Liver (tissue), 9 donors: ENCODE measurements around the gene AGPAT3. TPM values are rescaled to one million over a fixed set of nuclear protein-coding genes. Genes with fewer than 3 reads are reported as not detected.

ENCODE experiments used
- DNase-seq: peaks from one replicate; pipeline ENCODE4 v3.0.0-alpha.2; 2017; ENCODE audit warnings: low spot score
- H3K27ac ChIP-seq, 2 donors: one replicate each; pipeline ENCODE4 v1.7.0; 2013; ENCODE audit warnings: inconsistent platforms in 2 of 2, low read length in 2 of 2, control low read depth in 1 of 2, low read depth in 1 of 2, mild to moderate bottlenecking in 1 of 2
- H3K27me3 ChIP-seq, 4 donors: one replicate each; pipeline versions ENCODE4 v1.6.1 to v1.7.0; 2013; ENCODE audit warnings: low read length in 3 of 4, inconsistent platforms in 1 of 4, mild to moderate bottlenecking in 1 of 4, moderate library complexity in 1 of 4; ENCODE audit not compliant: control insufficient read depth in 4 of 4, insufficient read depth in 4 of 4
- H3K36me3 ChIP-seq, 4 donors: one replicate each; pipeline versions ENCODE4 v1.6.1 to v1.7.0; 2013; ENCODE audit warnings: low read length in 3 of 4, mild to moderate bottlenecking in 3 of 4, low read depth in 1 of 4, moderate library complexity in 1 of 4; ENCODE audit not compliant: control insufficient read depth in 4 of 4, insufficient read depth in 3 of 4
- H3K4me1 ChIP-seq, 4 donors: one replicate each; pipeline versions ENCODE4 v1.6.1 to v1.7.0; 2013; ENCODE audit warnings: low read length in 3 of 4, mild to moderate bottlenecking in 3 of 4, moderate library complexity in 1 of 4; ENCODE audit not compliant: control insufficient read depth in 4 of 4, insufficient read depth in 4 of 4
- H3K4me3 ChIP-seq, 3 donors: one replicate each; pipeline versions ENCODE4 v1.6.1 to v1.7.0; 2013; ENCODE audit warnings: low read length in 3 of 3, control low read depth in 1 of 3, low read depth in 1 of 3, mild to moderate bottlenecking in 1 of 3
- H3K9ac ChIP-seq, 2 donors: one replicate each; pipeline ENCODE4 v1.7.0; 2013; ENCODE audit warnings: low read length in 2 of 2, mild to moderate bottlenecking in 2 of 2, moderate library complexity in 2 of 2, control low read depth in 1 of 2, low read depth in 1 of 2
- H3K9me3 ChIP-seq, 4 donors: one replicate each; pipeline versions ENCODE4 v1.6.1 to v1.7.0; 2013; ENCODE audit warnings: low read length in 3 of 4; ENCODE audit not compliant: control insufficient read depth in 4 of 4
- ATF3 ChIP-seq: IDR thresholded peaks from 2 replicates; pipeline ENCODE4 v1.6.1; 2016; ENCODE audit warnings: antibody characterized with exemption
- FOXA1 ChIP-seq: IDR thresholded peaks from 2 replicates; pipeline ENCODE4 v1.6.1; 2016; ENCODE audit warnings: antibody characterized with exemption
- GABPA ChIP-seq, 2 donors: IDR thresholded peaks in 1 of 2; conservative IDR thresholded peaks in 1 of 2; 2 replicates each; pipeline ENCODE4 v1.6.1; 2016; ENCODE audit warnings: antibody characterized with exemption in 2 of 2, mild to moderate bottlenecking in 1 of 2, moderate library complexity in 1 of 2
- HNF4A ChIP-seq, 2 donors: conservative IDR thresholded peaks; 2 replicates each; pipeline ENCODE4 v1.6.1; 2016; ENCODE audit warnings: antibody characterized with exemption in 2 of 2, mild to moderate bottlenecking in 2 of 2
- HNF4G ChIP-seq: IDR thresholded peaks from 2 replicates; pipeline ENCODE4 v1.6.1; 2016; ENCODE audit warnings: antibody characterized with exemption
- JUND ChIP-seq, 2 donors: IDR thresholded peaks; 2 replicates each; pipeline ENCODE4 v1.6.1; 2016; ENCODE audit warnings: antibody characterized with exemption in 2 of 2
- MAX ChIP-seq: IDR thresholded peaks from 2 replicates; pipeline ENCODE4 v1.6.1; 2016; ENCODE audit warnings: antibody characterized with exemption
- NR2F2 ChIP-seq: IDR thresholded peaks from 2 replicates; pipeline ENCODE4 v1.6.1; 2016; ENCODE audit warnings: antibody characterized with exemption
- RAD21 ChIP-seq, 2 donors: IDR thresholded peaks; 2 replicates each; pipeline ENCODE4 v1.6.1; 2016; ENCODE audit warnings: antibody characterized with exemption in 2 of 2, mild to moderate bottlenecking in 2 of 2
- RXRA ChIP-seq, 2 donors: IDR thresholded peaks; 2 replicates each; pipeline ENCODE4 v1.6.1; 2017 to 2018; ENCODE audit warnings: antibody characterized with exemption in 2 of 2, mild to moderate bottlenecking in 1 of 2
- SP1 ChIP-seq: IDR thresholded peaks from 2 replicates; pipeline ENCODE4 v1.6.1; 2018; ENCODE audit warnings: antibody characterized with exemption, mild to moderate bottlenecking
- YY1 ChIP-seq: IDR thresholded peaks from 2 replicates; pipeline ENCODE4 v1.6.1; 2016; ENCODE audit warnings: antibody characterized with exemption, mild to moderate bottlenecking
- ZBTB33 ChIP-seq: IDR thresholded peaks from 2 replicates; pipeline ENCODE4 v1.6.1; 2016; ENCODE audit warnings: antibody characterized with exemption
- WGBS: extraction: QIAGEN DNeasy Blood & Tissue Kit; methylation state at CpG from one replicate; pipeline ENCODE4 v1.1.7; 2013; 5-methylcytosine and 5-hydroxymethylcytosine counted together
- polyA plus RNA-seq, 2 donors: library from polyadenylated mRNA; stranded (reverse) in 1 of 2; unstranded in 1 of 2; fragments of 200-250 nt in 1 of 2; fragments of >200 nt in 1 of 2; fragmentation: Nextera tagmentation in 1 of 2; extraction: Ambion mirVana in 1 of 2; gene quantifications; one replicate each; pipeline versions ENCODE4 v1.2.1 to v1.2.3, GENCODE V29; 2013 to 2015
- total RNA-seq, 2 donors: library from RNA; depleted of rRNA; stranded (reverse); fragments of >200 nt; gene quantifications; one replicate each; pipeline ENCODE4 v1.2.3, GENCODE V29; 2014
- TF ChIP-seq, protein P1 (sequence below): IDR thresholded peaks from 2 replicates; pipeline ENCODE4 v1.6.1; 2016; ENCODE audit warnings: antibody characterized with exemption, mild to moderate bottlenecking
- donor health status: healthy.
- donor health status: healthy.
- donor health status: healthy.
- donor health status: healthy.
- donor health status: healthy.

AGPAT3 gene
- total and polyA plus RNA-seq, 4 donors = 32.3 to 148 (median 59.8) TPM

DNA sequence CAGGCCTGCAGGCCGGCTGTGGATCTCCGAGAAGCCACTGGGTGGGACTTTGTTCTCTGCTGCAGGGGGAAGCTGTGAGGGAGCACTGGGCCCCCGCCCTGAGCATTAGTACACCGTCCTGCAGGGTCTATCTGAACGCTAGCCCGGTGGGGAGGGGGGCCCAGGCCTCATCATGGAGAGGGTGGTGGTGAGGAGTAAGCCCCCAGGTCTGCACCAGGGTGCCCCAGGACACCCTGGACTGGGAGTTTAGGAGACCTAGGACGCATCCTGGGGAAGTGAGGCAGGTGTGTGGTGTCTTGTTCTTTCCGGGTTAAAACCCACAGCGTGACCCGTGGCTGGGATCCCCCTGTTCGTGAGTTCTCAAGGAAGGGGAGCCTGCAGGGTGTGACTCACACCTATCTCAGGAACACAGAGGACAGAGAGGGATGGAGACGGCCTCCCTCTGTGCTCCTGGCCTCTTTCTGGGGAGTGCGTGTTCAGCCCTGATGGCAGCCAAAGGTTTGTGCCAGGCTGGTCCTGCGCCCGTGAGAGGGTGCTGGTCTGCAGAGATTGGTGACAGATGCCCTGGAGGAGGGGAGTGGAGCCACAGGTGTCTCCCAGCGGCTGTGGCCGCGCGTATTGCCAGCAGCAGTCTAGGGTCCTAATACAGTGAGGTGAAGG lies 44.8 kb downstream of the AGPAT3 start:
- no peak overlapping the region for H3K4me3 ChIP-seq
- no peak for TF ChIP-seq HNF4G
- TF ChIP-seq, protein P1, sequence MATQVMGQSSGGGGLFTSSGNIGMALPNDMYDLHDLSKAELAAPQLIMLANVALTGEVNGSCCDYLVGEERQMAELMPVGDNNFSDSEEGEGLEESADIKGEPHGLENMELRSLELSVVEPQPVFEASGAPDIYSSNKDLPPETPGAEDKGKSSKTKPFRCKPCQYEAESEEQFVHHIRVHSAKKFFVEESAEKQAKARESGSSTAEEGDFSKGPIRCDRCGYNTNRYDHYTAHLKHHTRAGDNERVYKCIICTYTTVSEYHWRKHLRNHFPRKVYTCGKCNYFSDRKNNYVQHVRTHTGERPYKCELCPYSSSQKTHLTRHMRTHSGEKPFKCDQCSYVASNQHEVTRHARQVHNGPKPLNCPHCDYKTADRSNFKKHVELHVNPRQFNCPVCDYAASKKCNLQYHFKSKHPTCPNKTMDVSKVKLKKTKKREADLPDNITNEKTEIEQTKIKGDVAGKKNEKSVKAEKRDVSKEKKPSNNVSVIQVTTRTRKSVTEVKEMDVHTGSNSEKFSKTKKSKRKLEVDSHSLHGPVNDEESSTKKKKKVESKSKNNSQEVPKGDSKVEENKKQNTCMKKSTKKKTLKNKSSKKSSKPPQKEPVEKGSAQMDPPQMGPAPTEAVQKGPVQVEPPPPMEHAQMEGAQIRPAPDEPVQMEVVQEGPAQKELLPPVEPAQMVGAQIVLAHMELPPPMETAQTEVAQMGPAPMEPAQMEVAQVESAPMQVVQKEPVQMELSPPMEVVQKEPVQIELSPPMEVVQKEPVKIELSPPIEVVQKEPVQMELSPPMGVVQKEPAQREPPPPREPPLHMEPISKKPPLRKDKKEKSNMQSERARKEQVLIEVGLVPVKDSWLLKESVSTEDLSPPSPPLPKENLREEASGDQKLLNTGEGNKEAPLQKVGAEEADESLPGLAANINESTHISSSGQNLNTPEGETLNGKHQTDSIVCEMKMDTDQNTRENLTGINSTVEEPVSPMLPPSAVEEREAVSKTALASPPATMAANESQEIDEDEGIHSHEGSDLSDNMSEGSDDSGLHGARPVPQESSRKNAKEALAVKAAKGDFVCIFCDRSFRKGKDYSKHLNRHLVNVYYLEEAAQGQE = no peak
- no peak for TF ChIP-seq ZBTB33
- no peak for TF ChIP-seq NR2F2
- no peak for TF ChIP-seq MAX
- no peak for TF ChIP-seq JUND (IDR thresholded peaks at IDR 0.05)
- no peak for TF ChIP-seq RXRA (IDR thresholded peaks at IDR 0.05)
- TF ChIP-seq GABPA (IDR thresholded peaks at IDR 0.05 in 1 of 2, conservative IDR thresholded peaks at IDR 0.05 in 1 of 2) = no peak
- no peak for TF ChIP-seq HNF4A (conservative IDR thresholded peaks at IDR 0.05)
- TF ChIP-seq ATF3 = no peak
- no peak for TF ChIP-seq RAD21 (IDR thresholded peaks at IDR 0.05)
- no peak for DNase-seq
- H3K27me3 ChIP-seq = no peaks in the 10 kb centered on the region
- WGBS = 81% methylated on average over 19 of the region's 19 CpGs
- no peak overlapping the region for H3K27ac ChIP-seq
- peaks cover 0 to 4% (median 0%) of the 10 kb centered on the region in 4 donors for H3K36me3 ChIP-seq
- no peaks in the 10 kb centered on the region for H3K9me3 ChIP-seq
- peaks cover 13 to 47% (median 37%) of the 10 kb centered on the region in 4 donors for H3K4me1 ChIP-seq
- H3K9ac ChIP-seq = no peak overlapping the region

DNA sequence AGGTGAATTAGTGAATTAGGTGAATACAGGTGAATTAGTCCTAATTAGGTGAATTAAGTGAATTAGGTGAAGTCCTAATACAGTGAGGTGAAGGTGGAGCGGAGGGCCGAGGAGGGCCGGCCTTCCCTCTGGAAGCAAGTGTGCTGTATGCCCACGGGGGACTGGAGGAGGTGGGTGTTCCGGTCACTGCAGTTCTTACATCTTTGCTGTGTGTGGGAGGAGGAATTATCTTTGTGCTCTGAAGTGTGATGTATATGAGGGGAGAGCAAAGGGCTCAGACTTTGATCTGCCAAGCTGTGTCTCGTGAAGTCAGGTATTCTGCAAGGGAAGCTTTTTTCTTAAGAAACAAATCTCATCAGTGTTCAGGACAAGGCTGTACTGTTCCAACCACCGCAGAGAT lies 45.4 kb downstream of the AGPAT3 start:
- Histone ChIP-seq H3K27me3 (no peaks in the 10 kb centered on the region), H3K27ac (no peak overlapping the region), H3K4me1 (peaks cover 13 to 47% (median 37%) of the 10 kb centered on the region in 4 donors), H3K9me3 (no peaks in the 10 kb centered on the region), H3K36me3 (peaks cover 0 to 4% (median 0%) of the 10 kb centered on the region in 4 donors), H3K9ac (no peak overlapping the region), H3K4me3 (no peak overlapping the region)
- no peak for DNase-seq
- no peak for TF ChIP-seq HNF4A (conservative IDR thresholded peaks at IDR 0.05)
- TF ChIP-seq SP1 = no peak
- no peak for TF ChIP-seq NR2F2
- no peak for TF ChIP-seq JUND (IDR thresholded peaks at IDR 0.05)
- no peak for TF ChIP-seq MAX
- no peak for TF ChIP-seq FOXA1
- TF ChIP-seq YY1 = no peak
- WGBS = 84% methylated on average over 7 of the region's 7 CpGs
